NCI-H1105 treated with DMSO at 0.1 percent for 48 hours (cell line): ENCODE results near the gene GINS1.

Source experiments
- DNase-seq: peaks from one replicate; lab custom pipeline; 2025; lab: John Stamatoyannopoulos, UW

Gene GINS1

DNA sequence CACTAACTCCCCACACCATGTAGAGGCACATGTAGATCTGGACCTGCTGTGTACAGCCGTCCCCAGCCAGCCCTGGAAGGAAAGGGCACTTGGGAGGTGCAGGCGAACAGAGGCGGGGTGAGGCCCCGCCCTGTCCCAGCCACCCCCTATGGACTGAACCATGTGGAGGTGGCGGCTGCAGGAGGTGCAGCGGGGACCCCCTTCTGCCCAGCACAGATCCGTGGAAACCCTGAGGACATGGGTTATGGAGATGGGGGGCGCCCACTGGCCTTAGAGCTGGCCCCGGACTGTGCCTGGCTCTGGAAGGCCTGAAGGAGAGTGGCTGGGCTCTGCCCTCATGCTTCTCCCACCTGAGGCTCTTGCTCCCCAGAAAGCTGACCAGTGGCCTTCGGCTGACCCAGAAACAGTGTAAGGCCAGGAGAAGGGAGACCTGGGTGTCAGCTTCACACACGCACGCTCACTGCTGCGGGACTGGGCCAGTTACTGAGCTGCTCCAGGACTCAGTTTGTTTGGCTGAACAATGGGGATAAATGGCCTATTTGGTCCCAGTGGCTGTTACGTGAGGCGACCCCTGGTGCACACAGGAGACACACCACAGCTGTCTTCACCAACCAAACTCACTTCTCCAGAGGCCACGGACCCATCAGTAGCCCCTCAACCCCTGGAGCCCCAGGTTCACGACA lies 87.2 kb downstream of the GINS1 start:
- DNase-seq, result no peak

DNA sequence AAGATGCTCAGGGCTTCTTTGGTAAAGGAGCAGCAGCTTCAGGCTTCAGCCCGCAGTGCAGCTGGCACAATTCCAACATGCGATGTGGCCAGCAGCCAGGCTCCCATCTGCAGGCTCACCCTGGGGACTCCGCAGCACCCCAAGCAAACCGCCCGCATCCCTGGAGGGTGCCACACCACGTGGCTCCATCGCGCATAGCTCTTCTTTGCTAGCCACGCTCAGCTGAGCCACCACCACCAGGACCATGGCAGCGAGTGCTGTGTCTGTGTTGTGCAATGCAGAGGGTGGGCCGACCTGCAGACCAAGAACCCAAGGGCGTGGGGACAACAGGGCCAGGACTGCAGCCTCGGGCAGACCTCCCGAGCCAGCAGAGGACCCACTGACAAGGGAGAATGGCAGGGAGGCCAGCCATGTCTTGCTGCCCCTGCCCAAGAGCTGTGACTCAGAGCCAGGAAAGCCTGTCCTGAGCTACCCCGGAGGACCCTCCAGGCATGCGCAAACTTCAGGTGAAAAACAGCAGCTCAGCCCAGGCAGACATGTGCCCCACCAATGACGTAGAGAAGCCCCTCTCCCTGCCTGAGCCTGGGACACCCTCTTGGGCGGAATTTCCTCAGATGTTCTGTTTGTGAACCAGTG lies 87.8 kb downstream of the GINS1 start:
- DNase-seq, result no peak

- DNase-seq, result no peak
These were observed 88.9 kb downstream of the GINS1 start for GRCh38 chr20:25496165-25496967.

GRCh38 chr20:25496968-25497401 lies 89.5 kb downstream of the GINS1 start:
- no peak for DNase-seq

- no peak for DNase-seq
These were observed 90.3 kb downstream of the GINS1 start for GRCh38 chr20:25497586-25498279.
